ENCODE measurements around the gene TRPT1.

TRPT1 gene

DNA sequence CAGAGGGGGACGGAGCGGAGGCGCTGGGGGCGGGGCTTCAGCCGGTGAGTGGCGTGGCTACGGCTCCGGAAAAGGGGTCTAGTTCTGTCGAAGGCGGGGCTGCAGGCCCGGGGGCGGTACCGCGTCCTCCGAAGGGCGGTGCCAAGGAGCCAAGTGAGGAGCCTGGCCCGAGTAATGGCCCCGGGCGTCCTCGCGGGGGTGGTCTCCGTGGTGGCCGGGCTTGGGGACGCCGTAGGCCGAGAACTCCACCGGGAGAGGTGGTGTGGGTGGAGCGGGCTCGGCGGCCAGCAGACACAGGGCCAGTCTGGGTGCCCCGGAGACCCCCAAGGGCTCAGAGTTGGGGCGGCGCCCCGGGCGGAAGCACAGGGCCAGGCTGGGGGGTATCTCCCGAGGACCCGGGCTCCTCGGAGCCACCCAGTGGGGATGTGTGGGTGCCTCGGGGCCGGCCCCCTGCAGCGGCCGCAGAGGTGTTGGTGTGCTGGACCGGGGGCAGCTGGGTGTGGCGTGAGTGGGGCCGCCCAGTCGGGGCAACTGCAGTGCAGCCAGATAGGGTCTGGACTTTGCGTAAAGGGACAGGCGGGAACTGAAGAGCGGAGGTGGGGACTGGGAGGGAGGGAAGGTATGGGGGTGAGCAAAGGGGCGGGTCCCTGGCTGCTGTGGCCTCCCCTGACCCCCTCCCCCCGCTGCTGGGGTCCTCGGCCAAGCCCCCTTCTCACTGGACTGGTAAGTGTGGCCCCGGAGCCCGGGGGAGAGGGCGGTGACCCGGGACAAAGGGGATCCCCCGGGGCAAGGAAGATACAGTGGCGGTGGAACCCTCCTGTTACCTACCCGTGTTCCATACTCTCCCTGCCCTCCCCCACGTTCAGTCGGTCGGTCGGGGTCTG is 15.7 kb upstream of the TRPT1 start (continued):
- TF ChIP-seq ZNF398 (tag by site-specific recombination; IDR thresholded peaks at IDR 0.05): 0 out of 2 replicates have a peak, but pooled peaks have one; percentile 58
- no peak for TF ChIP-seq ZFP3 (tag by site-specific recombination; IDR thresholded peaks at IDR 0.05; ENCODE audit: low read depth)
- TF ChIP-seq, protein P1, sequence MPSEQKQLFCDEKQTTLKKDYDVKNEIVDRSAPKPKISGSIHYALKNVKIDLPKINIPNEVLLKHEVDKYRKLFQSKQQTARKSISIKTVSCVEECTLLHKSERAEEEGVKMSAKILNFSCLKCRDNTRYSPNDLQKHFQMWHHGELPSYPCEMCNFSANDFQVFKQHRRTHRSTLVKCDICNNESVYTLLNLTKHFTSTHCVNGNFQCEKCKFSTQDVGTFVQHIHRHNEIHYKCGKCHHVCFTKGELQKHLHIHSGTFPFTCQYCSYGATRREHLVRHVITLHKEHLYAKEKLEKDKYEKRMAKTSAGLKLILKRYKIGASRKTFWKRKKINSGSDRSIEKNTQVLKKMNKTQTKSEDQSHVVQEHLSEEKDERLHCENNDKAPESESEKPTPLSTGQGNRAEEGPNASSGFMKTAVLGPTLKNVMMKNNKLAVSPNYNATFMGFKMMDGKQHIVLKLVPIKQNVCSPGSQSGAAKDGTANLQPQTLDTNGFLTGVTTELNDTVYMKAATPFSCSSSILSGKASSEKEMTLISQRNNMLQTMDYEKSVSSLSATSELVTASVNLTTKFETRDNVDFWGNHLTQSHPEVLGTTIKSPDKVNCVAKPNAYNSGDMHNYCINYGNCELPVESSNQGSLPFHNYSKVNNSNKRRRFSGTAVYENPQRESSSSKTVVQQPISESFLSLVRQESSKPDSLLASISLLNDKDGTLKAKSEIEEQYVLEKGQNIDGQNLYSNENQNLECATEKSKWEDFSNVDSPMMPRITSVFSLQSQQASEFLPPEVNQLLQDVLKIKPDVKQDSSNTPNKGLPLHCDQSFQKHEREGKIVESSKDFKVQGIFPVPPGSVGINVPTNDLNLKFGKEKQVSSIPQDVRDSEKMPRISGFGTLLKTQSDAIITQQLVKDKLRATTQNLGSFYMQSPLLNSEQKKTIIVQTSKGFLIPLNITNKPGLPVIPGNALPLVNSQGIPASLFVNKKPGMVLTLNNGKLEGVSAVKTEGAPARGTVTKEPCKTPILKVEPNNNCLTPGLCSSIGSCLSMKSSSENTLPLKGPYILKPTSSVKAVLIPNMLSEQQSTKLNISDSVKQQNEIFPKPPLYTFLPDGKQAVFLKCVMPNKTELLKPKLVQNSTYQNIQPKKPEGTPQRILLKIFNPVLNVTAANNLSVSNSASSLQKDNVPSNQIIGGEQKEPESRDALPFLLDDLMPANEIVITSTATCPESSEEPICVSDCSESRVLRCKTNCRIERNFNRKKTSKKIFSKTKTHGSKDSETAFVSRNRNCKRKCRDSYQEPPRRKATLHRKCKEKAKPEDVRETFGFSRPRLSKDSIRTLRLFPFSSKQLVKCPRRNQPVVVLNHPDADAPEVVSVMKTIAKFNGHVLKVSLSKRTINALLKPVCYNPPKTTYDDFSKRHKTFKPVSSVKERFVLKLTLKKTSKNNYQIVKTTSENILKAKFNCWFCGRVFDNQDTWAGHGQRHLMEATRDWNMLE (tag by site-specific recombination; conservative IDR thresholded peaks at IDR 0.05; ENCODE audit: low read depth): no peak
- TF ChIP-seq ZNF48 (tag by site-specific recombination; IDR thresholded peaks at IDR 0.05): no peak
- TF ChIP-seq ZNF510 (tag by site-specific recombination; IDR thresholded peaks at IDR 0.05; ENCODE audit: insufficient replicate concordance): no peak
- no peak for TF ChIP-seq ATF2 (tag by site-specific recombination; IDR thresholded peaks at IDR 0.05; ENCODE audit: low read depth)
- TF ChIP-seq ZNF239 (tag by site-specific recombination; IDR thresholded peaks at IDR 0.05): no peak
- no peak for TF ChIP-seq ZNF19 (tag by site-specific recombination; IDR thresholded peaks at IDR 0.05; ENCODE audit: low read depth)
- TF ChIP-seq, protein P2, sequence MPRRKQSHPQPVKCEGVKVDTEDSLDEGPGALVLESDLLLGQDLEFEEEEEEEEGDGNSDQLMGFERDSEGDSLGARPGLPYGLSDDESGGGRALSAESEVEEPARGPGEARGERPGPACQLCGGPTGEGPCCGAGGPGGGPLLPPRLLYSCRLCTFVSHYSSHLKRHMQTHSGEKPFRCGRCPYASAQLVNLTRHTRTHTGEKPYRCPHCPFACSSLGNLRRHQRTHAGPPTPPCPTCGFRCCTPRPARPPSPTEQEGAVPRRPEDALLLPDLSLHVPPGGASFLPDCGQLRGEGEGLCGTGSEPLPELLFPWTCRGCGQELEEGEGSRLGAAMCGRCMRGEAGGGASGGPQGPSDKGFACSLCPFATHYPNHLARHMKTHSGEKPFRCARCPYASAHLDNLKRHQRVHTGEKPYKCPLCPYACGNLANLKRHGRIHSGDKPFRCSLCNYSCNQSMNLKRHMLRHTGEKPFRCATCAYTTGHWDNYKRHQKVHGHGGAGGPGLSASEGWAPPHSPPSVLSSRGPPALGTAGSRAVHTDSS (tag by site-specific recombination; IDR thresholded peaks at IDR 0.05): no peak
- no peak for TF ChIP-seq ZNF548 (tag by site-specific recombination; IDR thresholded peaks at IDR 0.05)
- no peak for TF ChIP-seq ZNF112 (tag by site-specific recombination; IDR thresholded peaks at IDR 0.05)
- TF ChIP-seq ZNF155 (tag by site-specific recombination; IDR thresholded peaks at IDR 0.05): no peak
- TF ChIP-seq ZNF561 (tag by site-specific recombination; IDR thresholded peaks at IDR 0.05; ENCODE audit: borderline replicate concordance): no peak; the same call in 1 of the 2 replicates
- TF ChIP-seq ZNF544 (tag by site-specific recombination; IDR thresholded peaks at IDR 0.05): no peak
- TF ChIP-seq BCL11B (tag by site-specific recombination; IDR thresholded peaks at IDR 0.05; ENCODE audit: low read depth): no peak
- no peak for TF ChIP-seq ZNF16 (tag by site-specific recombination; IDR thresholded peaks at IDR 0.05; ENCODE audit: low read depth)
- TF ChIP-seq, protein P3, sequence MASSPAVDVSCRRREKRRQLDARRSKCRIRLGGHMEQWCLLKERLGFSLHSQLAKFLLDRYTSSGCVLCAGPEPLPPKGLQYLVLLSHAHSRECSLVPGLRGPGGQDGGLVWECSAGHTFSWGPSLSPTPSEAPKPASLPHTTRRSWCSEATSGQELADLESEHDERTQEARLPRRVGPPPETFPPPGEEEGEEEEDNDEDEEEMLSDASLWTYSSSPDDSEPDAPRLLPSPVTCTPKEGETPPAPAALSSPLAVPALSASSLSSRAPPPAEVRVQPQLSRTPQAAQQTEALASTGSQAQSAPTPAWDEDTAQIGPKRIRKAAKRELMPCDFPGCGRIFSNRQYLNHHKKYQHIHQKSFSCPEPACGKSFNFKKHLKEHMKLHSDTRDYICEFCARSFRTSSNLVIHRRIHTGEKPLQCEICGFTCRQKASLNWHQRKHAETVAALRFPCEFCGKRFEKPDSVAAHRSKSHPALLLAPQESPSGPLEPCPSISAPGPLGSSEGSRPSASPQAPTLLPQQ (tag by site-specific recombination; IDR thresholded peaks at IDR 0.05): no peak
- TF ChIP-seq OVOL3 (tag by site-specific recombination; IDR thresholded peaks at IDR 0.05): no peak
- no peak for TF ChIP-seq SALL2 (tag by site-specific recombination; IDR thresholded peaks at IDR 0.05; ENCODE audit: borderline replicate concordance)
- TF ChIP-seq, protein P4, sequence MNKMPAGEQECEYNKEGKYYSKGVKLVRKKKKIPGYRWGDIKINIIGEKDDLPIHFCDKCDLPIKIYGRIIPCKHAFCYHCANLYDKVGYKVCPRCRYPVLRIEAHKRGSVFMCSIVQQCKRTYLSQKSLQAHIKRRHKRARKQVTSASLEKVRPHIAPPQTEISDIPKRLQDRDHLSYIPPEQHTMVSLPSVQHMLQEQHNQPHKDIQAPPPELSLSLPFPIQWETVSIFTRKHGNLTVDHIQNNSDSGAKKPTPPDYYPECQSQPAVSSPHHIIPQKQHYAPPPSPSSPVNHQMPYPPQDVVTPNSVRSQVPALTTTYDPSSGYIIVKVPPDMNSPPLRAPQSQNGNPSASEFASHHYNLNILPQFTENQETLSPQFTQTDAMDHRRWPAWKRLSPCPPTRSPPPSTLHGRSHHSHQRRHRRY (tag by site-specific recombination; IDR thresholded peaks at IDR 0.05): no peak
- no peak for TF ChIP-seq ZNF837 (tag by site-specific recombination; IDR thresholded peaks at IDR 0.05)
- TF ChIP-seq ZNF560 (tag by site-specific recombination; IDR thresholded peaks at IDR 0.05; ENCODE audit: borderline replicate concordance): no peak
- TF ChIP-seq ZSCAN23 (tag by site-specific recombination; IDR thresholded peaks at IDR 0.05): no peak
- peak; percentile 90 for TF ChIP-seq ZNF341 (tag by site-specific recombination; IDR thresholded peaks at IDR 0.05; ENCODE audit: low read depth)
- TF ChIP-seq ZNF76 (tag by site-specific recombination; IDR thresholded peaks at IDR 0.05; ENCODE audit: borderline replicate concordance, low read depth): peak; percentile 30; the same call in 1 of the 2 replicates
- no peak for TF ChIP-seq ZNF768 (tag by site-specific recombination; IDR thresholded peaks at IDR 0.05)
- TF ChIP-seq RBAK (tag by site-specific recombination; IDR thresholded peaks at IDR 0.05): no peak

Measured in HEK293 (cell line).